HuH-7.5 (cell line): ENCODE data around the gene ARPP19.
"Not testable (repeated sequence)": the region's sequence is repeated elsewhere in the genome, so short reads cannot be mapped to it uniquely, and the experiment has no call there.

Experiments used
- DNase-seq: peaks from one replicate; pipeline ENCODE4 v3.0.0; 2011; ENCODE audit warnings: low spot score

ARPP19 gene

DNA sequence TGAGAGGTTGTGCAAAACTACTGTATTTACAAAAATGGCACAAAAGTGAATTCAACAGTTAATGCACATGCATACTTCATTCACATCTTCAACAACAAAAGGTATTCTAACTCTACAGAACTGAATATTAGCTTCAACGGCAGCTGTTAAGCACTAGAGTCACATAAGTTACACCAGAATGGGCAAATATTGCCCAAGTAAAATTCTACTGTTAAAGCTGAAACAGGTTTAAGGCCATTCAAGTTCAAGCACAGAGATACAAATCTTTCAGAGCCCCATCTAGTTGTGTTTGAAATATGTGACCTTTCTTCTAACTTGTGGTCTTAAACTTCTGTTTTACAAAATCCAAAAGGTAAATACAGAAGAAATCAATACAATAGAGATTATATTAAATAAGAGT lies 17.6 kb downstream of the ARPP19 start:
- not testable (repeated sequence) for DNase-seq

DNA sequence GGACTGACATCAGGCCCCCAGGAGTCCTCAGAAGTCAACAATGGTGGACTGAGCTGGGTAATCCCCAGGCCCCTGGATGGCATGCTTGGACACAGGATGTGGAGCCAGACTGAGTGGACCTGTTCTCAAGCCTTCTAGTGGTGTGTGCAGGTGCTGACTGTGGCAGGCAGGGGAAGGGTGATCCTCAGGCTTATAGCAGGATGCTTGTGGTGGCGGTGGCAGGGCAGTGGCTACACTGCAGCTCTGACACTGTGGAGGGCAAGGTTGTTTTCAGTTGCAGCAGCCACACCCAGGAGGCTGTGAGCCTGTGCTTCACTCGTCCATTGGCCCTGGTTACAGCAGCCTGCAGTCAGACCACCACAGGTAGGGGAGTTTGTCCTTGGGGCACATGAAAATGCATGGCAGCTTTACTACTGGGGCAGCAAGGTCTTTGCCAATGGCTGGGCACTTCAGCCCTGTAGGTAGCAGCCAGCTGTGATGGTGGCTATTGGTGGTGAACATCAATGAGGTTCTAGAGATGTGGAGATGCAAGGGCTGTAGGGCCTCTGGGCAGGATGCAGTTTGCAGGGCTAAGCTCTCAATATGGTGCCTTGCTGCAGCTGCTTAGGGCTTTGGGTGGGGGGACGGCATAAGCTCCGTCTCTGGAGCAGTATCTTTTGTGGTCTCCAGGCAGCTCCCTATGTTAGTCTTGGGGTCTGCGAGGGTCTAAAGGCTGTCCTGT lies 22.6 kb downstream of the ARPP19 start:
- no peak for DNase-seq

DNA sequence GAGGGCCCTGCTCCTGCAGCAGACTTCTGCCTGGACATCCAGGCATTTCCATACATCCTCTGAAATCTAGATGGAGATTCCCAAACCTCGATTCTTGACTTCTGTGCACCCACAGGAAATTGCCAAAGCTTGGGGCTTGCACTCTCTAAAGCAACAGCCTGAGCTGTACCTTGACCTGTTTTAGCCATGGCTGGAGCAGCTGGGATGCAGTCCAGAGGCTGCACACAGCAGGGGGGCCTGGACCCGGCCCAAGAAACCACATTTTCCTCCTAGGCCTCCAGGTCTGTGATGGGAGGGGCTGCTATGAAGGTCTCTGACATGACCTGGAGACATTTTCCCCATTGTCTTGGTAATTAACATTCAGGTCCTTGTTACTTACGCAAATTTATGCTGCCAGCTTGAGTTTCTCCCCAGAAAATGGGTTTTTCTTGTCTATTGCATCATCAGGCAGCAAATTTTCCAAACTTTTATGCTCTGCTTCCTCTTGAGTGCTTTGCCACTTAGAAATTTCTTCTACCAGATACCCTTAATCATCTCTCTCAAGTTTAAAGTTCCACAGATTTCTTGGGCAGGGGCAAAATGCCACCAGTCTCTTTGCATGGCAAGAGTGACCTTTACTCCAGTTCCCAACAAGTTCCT lies 28.3 kb downstream of the ARPP19 start:
- DNase-seq: no peak

DNA sequence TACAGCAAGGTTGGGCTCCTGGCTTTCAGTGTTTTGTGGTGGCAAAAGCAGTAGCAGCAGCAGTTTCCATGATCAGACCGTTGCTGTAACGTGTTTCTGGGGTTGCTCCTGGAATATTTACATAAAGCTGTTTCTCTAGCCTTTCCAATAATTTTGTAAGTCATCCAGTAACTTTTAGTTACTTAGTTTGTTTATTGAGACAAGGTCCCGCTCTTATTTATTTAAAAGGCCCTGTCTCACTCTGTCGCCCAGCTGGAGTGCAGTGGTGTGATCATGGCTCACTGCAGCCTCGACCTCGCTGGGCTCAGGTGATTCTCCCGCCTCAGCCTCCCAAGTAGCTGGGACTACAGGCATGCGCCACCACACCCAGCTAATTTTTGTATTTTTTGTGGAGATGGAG lies 31.4 kb downstream of the ARPP19 start:
- DNase-seq: no peak

DNA sequence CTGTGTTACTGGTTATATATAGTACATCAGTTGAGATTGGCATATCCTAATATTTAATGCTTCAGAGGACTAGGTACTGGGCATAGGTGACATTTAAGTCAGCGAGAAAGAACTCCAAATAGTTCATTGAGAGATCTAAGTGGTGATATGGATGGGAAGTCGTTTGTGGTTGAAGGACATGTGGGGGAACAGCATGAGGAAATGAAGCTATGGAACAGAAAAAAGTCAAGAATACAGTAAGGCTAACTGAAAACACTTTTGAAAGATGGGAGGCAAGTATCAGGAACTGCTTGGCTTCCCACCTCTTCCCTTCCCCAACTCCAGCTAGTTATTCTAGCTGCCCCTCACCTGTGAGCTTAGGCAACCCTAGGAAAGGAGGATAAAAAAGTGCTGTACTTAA lies 36.4 kb downstream of the ARPP19 start:
- DNase-seq: no peak

DNA sequence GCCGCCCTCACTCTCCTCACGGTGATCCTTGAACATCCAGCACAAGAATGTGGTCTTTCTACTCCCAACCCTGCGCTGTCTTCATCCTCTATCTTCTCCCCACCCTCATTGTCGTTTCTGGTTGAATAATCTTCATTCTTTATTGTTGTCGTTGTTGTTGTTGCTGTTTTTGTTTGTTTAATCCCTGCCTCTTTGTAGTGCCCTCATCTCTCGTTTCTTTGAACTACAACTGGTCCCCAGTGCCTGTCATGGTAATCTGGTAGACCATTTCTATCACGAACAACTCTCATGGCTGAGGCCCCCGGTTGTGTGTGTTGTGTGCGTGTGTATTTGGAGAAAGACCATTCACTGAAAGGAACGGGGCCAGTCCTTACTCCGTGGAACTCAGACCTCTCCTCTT lies 38.9 kb downstream of the ARPP19 start:
- DNase-seq: no peak

DNA sequence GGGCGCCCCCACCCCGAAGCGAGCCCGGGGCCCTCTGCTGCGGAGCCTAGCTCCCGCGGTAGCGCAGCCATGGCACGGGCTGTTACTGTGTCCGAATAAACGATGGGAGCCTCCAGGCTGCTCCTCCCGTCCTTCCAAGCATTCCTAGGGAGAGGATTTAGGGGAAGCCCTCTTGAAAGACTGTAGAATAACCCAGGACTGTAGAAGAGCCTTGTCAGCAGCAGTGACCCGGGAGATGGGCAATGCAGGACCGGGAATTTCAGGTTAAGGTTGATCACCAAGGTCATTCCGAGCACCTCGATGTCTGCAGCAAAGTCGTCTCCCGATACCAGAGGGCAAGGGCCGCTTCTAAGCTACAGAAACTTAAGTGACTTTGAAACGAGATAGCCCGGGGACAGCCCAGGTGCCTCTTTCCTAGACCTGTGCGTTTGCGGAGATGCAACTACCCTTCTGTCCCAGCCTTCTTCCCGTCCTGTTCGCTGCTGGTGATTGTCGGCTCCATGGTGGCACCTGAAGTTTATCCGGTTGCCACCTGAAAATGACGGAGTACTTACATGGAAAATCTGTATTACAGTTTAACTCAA lies 39.4 kb downstream of the ARPP19 start:
- no peak for DNase-seq

DNA sequence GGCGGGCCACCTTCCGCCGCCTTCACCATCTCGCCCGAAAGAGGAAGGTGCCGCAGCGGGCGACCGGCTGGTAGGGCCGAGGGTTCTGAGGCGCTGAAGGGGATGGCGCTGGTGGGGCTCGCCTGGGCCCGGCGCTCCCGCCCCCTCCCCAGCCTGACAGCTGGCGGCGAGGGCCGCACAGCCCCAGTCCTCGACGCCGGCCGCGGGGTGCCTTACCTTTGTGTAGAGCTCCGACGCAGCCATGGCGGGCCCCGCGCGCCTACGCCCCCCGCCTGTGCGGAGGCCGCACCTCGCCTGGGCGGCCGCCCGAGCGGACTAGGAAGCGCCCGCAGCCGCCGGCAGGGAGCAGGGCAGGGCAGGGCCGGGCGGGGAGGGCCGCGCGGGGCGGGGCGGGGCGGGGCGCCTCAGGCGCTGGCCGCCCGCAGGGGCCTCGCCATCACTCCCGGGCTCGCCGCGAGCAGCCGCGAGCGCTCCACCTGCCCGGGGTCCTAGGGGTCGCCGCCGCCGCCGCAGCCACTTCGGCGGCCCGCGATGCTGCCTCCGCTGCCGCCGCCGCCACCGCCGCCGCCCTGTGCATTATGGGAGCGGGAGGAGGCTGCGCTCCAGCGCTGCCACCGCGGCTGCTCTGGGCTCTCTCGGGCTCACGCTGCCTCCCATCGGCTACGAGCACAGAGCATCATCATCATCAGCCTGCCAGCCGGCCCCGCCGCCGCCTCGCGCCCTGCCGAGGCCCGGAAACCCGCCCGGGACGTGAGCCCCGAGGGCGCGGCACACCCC lies 40.1 kb downstream of the ARPP19 start, which contains the start of gene MYO5A:
MYO5A (minus strand) TSS at position 317 of the 777 bp plus-strand sequence; CDS start at position 243, 74 bp downstream.
- DNase-seq: peak; percentile 79

DNA sequence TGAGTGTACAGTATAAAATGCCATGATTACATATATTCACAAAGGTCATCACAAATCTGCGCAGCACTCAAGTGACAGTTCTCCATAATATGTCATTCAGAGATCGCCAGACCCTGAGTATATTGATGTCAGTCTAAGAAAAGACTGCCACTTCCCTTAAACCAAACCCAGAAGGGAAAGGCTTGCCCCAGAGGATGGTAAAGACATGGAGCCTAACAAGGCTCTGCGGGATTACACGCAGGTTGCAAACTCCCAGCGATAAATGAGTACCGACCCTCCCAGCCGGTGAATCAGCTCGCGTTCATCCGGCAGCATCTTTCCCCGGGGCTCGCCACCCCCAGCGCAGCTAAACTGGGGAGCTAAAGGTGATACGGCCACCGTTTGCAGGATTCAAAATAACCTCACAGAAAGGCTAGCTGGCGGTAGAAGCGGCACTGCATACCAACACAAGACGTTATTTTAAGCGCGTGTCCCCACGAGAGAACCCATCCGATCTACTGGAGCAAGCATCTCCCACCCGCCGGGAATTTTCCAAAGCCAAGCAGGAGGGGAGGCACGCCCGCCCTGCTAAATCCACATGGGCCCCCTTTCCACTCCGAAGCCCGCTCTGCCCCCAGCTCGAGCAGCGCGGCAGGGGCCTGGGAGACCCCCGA lies 40.8 kb downstream of the ARPP19 start:
- DNase-seq: peak; percentile 54

DNA sequence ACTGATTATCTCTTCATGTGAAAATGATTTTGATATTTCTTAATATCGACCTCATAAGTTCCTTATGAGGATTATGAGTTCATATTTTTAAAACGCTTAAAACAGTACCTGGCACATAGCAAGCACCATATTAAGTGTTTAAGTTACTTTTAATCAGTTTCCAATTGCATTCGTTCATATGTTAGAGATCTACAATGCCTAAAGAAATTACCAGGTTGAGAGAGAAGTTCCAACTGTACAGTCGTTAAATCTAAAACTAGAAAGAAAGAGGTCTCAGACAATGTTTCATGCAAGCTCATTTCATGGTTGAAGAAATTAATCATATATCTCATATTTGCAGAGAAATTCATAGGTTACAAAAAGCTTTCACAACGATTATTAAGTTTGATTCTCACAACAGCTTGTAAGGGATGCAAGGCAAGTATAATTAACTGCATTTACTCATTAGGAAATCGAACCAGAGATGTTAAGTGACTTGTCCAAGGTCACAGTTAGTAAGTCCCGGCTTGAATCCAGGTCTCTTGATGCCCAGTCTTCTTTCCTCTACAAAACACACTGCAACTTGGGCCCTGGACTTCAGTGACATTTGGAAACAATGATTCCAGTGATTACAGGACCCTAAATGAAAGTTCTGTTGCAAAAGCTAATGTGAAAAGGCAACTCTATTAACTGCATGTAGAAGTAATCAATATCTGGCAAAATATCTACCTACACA lies 41.5 kb downstream of the ARPP19 start:
- DNase-seq: no peak

DNA sequence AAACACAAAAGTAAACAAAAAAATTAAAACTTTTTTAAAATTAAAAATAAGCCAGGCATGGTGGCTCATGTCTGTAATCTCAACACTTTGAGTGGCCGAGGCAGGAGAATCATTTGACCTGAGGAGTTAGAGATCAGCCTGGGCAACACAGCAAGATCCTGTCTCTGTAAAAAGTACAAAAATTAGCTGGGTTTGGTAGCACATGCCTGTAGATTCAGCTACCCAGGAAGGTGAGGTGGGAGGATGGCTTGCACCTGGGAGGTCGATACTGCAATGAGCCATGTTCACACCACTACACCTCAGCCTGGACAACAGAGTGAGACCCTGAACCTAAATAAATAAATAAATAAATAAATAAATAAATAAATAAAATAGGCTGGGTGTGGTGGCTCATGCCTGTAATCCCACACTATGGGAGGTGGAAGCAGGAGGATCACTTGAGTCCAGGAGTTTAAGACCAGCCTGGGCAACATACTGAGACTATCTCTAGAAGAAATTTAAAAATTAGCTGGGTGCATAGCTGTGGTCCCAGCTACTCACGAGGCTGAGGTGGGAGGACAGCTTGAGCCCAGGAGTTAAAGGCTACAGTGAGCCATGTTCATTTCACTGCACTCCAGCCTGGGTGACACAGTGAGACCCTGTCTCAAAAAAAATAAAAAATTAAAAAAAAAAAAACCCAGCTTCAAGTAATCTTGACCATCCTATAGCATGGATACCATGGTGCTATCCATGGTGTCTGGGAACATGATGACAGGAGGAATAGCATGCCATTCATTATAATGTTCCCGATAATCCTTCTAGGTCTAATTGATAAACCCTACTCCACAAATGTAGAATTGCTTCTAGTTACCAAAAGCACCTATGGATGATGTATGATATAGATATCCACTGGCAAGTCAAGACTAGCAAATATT lies 44.4 kb downstream of the ARPP19 start:
- no peak for DNase-seq

DNA sequence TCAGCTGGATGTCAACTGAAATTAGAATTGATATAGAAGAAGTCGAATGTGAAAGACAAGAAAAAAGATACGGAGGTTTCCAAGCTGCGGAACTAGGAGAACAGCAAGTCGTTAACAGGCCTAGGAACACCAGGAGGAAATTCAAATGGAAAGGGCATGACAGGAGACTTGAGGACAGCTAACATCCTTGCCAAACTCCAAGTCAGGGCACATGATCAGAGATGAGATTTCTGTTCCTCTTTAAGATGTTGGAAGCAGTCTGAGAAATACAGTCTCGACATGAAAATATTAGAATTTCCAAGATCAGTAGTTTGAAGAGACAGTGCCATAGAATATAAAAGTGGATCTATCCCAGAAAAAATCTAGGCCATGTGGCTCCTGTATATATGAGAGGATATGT lies 45.2 kb downstream of the ARPP19 start:
- no peak for DNase-seq

DNA sequence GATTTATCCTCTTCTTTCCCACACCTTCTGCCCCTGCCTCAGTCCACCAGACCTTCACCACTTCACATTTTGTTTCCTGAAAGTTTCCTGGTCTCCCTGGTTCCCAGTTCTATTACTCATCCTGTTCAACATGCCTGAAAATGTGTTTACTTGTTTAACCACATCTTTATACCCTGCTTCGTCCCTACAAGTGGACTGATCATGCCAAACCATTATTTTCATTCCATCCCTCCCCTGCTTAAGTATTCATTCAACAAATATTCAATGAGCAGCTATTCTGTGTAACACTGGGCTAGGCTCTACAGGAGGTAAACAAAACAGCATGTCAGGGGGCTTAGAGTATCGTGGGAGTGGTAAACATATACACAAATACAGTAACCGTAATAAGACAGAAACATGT lies 45.6 kb downstream of the ARPP19 start:
- DNase-seq: no peak

DNA sequence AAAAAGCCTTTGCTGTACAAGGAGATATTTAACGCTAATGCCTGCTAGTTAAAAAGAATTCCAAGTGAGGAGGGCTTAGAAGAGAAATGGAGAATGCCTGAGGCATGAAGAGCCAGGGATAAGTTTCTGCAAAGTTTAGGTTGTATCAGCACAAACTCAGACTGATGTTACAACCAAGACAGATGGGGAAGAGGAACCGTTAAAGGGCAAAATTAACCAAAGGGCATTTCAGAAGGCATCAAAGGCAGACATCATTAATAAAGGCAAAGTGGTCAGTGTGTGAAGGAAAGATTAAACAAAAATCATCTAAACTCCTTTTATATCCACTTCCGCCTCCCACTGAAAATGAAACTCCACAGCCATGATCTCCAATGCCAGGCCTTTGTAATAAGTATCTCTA lies 47.1 kb downstream of the ARPP19 start:
- DNase-seq: no peak

DNA sequence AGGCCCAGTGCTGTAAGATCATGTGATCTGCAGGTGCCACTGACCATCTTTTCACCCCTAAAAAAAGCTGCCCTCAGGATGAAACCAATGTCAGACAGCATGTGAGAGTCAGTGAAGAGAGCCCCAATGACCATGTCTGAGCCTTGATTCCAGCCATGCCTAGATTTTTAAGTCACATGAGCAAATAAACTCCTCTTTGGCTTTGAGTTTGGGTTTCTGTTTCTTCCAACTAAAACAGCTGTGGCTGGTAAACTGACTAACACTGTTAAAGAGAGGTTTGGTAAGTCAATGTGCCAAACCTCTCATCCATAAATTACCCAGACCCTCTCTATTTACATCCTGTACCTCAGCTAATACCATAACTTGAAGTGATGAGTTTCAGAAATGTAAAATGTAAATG lies 48.4 kb downstream of the ARPP19 start:
- no peak for DNase-seq

DNA sequence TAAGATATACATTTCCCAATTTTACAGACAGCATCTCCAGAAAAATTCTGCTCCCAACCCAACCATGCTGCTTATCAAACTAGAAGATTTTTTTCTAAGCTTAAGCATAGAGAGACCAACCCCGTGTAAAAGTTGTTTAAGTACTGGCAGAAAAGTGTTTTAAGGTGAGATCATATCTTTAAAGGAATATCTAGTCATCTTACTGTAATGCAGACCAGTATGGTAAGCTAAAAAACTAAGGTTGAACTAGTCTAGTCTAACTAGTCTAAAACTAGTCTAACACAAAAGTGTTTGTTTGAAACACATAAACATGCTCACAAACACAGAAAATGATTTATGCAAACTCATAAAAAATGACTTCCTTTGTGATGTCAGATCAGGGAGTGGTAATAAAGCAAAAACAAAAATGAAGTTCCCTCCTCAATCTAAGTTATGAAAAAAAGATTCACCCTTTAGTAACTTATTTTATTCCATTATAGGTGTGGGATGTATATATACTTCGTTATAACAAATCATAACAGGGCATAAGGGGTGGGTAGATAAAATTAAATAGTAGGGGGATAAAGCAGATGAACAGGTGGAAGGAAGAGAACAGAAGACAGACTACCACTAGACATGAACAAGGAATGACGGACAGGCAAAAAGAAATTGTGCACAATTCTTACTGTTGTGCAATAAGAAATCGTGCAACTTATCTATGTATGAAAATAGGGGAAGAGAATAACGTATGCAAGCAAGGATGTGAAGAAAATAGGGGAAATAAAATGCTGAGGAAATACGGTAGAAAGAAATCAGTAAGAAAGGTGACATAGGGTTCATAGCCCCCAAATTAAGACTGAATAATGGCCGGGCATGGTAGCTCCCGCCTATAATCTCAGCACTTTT lies 50.1 kb downstream of the ARPP19 start:
- no peak for DNase-seq

DNA sequence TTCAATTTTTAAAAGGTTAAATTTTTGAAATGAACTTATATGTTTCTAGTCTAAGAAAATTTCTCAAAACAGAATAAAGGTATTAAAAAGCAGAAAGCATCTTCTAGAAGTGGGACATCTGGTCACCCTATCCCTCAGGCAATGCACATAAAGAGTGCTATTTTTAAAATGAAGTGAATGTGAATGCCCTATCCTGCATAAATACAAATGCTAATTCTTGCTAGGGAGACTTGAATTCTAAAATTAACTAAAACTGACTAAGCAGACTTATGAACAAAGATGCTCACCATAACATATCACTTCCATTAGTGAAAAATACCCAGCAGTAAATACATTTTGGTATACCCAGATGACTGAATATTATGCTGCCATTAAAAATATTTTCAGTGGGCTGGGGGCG lies 51.8 kb downstream of the ARPP19 start:
- DNase-seq: no peak

DNA sequence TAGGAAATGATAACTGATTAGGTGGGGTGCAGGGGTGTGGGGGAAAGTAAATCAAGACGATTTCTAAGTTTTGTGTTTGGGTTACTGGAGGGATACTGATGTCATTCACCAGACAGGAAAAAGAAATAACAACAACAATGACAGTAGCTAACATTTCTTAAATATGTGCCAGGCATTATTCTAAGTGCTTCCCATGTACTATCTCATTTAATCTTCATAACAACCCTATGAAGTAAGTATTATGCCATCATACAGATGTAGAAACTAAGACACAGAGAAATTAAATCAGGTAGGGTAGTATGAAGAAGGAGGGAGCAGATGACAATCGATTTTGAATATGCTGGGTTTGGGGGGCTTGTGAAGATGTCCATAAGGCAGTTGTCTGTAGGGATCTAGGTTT lies 53.5 kb downstream of the ARPP19 start:
- no peak for DNase-seq

DNA sequence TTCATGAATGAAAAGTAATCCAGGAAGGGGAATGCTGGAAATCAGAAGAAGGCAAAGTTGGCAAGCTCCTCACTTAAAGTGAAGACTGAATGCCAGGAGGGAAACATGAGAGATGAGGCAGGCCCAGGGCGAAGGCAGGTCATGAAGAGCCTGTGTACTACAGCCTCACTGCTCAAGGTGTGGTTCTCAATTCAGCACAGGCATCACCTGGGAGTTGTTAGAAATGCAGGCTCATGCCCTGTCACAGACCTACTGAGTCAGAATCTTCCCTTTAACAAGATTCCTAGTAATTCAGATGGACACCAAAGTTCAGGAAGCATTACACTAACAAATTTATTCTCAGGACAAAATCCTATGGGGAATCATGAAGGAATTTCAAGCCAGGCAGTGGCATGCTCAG lies 54.3 kb downstream of the ARPP19 start:
- no peak for DNase-seq
